Caco-2 (cell line): ENCODE results near the gene COLEC11. TPM values are rescaled to one million over a fixed set of nuclear protein-coding genes. Genes with fewer than 3 reads are reported as not detected.

Experiments
- BruUV-seq: library from RNA; stranded (reverse); fragments of 400-500 nt; replicated peaks from 2 replicates; lab custom pipeline; 2021; lab: Mats Ljungman, UMichigan
- CTCF ChIA-PET: fragments of 300-600 bp; sonication (Branson Sonifier 250); formaldehyde crosslinking; loops from one replicate; lab custom pipeline; 2022; ENCODE audit warnings: antibody characterized with exemption; lab: Charles Lee
- POLR2A ChIA-PET: fragments of 300-600 bp; sonication (Branson Sonifier 250); formaldehyde crosslinking; loops from one replicate; lab custom pipeline; 2022; ENCODE audit warnings: antibody characterized with exemption; lab: Charles Lee
- DNase-seq, 2 experiments: peaks; one replicate each; pipeline versions ENCODE4 v3.0.0 to v3.0.0-alpha.2; 2020 to 2022
- H3K27me3 ChIP-seq: replicated peaks from 2 replicates; pipeline ENCODE4 v1.6.0; 2011; ENCODE audit warnings: low read length; ENCODE audit not compliant: control insufficient read depth, insufficient read depth
- H3K36me3 ChIP-seq: 2 replicates; pipeline ENCODE4 v1.5.1; 2011; ENCODE audit warnings: low read length; ENCODE audit not compliant: control insufficient read depth, insufficient read depth
- H3K4me1 ChIP-seq: fragments of 250-450 bp; sonication (Bioruptor Pico); 2 replicates; pipeline ENCODE4 v1.5.1; 2020; ENCODE audit warnings: mild to moderate bottlenecking
- H3K4me3 ChIP-seq: 2 replicates; pipeline ENCODE4 v1.5.1; 2011; ENCODE audit warnings: low read depth, mild to moderate bottlenecking, control low read depth, low read length
- H3K9me3 ChIP-seq: fragments of 250-450 bp; sonication (Bioruptor Pico); 2 replicates; pipeline ENCODE4 v1.5.1; 2020; ENCODE audit warnings: mild to moderate bottlenecking, moderate library complexity
- H3K27ac Mint-ChIP-seq: one replicate; pipeline ENCODE4 v1.8.0; 2022; ENCODE audit warnings: mixed read lengths; ENCODE audit not compliant: unreplicated experiment
- H3K27me3 Mint-ChIP-seq: one replicate; pipeline ENCODE4 v1.8.0; 2022; ENCODE audit warnings: mixed read lengths; ENCODE audit not compliant: insufficient read depth, unreplicated experiment
- H3K36me3 Mint-ChIP-seq: one replicate; pipeline ENCODE4 v1.8.0; 2022; ENCODE audit warnings: mild to moderate bottlenecking, mixed read lengths; ENCODE audit not compliant: insufficient read depth, unreplicated experiment
- H3K4me1 Mint-ChIP-seq: one replicate; pipeline ENCODE4 v1.8.0; 2022; ENCODE audit warnings: low read depth, mixed read lengths; ENCODE audit not compliant: unreplicated experiment
- H3K4me3 Mint-ChIP-seq: one replicate; pipeline ENCODE4 v1.8.0; 2022; ENCODE audit warnings: mild to moderate bottlenecking, moderate library complexity, mixed read lengths; ENCODE audit not compliant: unreplicated experiment
- H3K9me3 Mint-ChIP-seq: one replicate; pipeline ENCODE4 v1.8.0; 2022; ENCODE audit warnings: mixed read lengths; ENCODE audit not compliant: unreplicated experiment
- CTCF ChIP-seq, 2 experiments: fragments of 200-600 bp in 1 of 2; IDR thresholded peaks; 1 replicate in 1 of 2; 2 replicates in 1 of 2; pipeline versions ENCODE4 v1.5.1 to v1.8.0; 2011 to 2022; ENCODE audit warnings: antibody characterized with exemption in 1 of 2, control low read depth in 1 of 2, inconsistent platforms in 1 of 2, low read depth in 1 of 2, low read length in 1 of 2, mild to moderate bottlenecking in 1 of 2, moderate library complexity in 1 of 2; ENCODE audit not compliant: insufficient read depth in 1 of 2, severe bottlenecking in 1 of 2, unreplicated experiment in 1 of 2
- intact Hi-C: fragments of 100-400 bp; cut with micrococcal nuclease; formaldehyde crosslinking; loops from one replicate; pipeline ENCODE4 v1.10.0; 2022; ENCODE audit not compliant: unreplicated experiment
- total RNA-seq: library from RNA; stranded (reverse); gene quantifications from 2 replicates; pipeline ENCODE4 v1.2.3, GENCODE V29; 2022

Gene COLEC11
- total RNA-seq, 1 experiment from 2014 or later = not detected

DNA sequence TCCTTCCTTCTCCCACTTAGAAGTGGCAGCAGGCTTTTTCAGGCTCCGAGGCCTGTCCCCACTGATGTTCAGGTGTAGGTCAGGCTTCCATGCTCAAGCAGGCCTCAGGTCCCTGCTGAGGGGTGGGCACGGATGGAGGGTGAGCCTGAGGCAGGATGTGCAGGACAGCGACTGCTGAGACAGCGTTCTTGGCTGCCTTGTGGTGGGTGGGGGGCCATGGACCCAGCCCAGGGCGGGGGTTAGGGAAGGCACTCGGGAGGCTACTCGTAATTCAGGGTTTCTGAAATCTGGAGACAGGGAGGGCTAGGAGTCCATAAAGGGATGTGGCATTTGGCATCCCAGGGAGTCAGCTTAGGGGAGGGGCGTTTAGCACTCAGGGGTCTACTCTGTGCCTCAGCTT lies 30.3 kb downstream of the COLEC11 start:
- ChIA-PET CTCF (no interaction called here), POLR2A (no interaction called here)
- Mint-ChIP-seq H3K36me3 (no peaks in the 10 kb centered on the region), H3K27ac (no peak overlapping the region), H3K27me3 (peaks cover 2% of the 10 kb centered on the region), H3K4me3 (no peak overlapping the region), H3K9me3 (peaks cover 17% of the 10 kb centered on the region), H3K4me1 (peaks cover 14% of the 10 kb centered on the region)
- Histone ChIP-seq H3K9me3 (0 out of 2 replicates have a peak, but pooled peaks cover 4% of the 10 kb centered on the region), H3K4me3 (no peak overlapping the region), H3K27me3 (no peaks in the 10 kb centered on the region; the same call in 1 of the 2 replicates), H3K36me3 (no peaks in the 10 kb centered on the region), H3K4me1 (no peaks in the 10 kb centered on the region)
- intact Hi-C loops = no loop called here
- DNase-seq = peak in 1 of 2 experiments; percentile 18
- BruUV-seq = no TSS peak
- TF ChIP-seq CTCF (IDR thresholded peaks at IDR 0.05; ENCODE audit: insufficient read depth in 1 of 2, low read depth in 1 of 2, low read length in 1 of 2, severe bottlenecking in 1 of 2, unreplicated experiment in 1 of 2) = no peak

GRCh38 chr2:3626118-3626811 lies 31.4 kb downstream of the COLEC11 start:
- H3K9me3 Mint-ChIP-seq = peaks cover 7% of the 10 kb centered on the region
- intact Hi-C loops = no loop called here
- H3K4me3 ChIP-seq = no peak overlapping the region
- POLR2A ChIA-PET = no interaction called here
- no peaks in the 10 kb centered on the region; the same call in 1 of the 2 replicates for H3K27me3 ChIP-seq
- no peaks in the 10 kb centered on the region for H3K4me1 ChIP-seq
- H3K36me3 Mint-ChIP-seq = no peaks in the 10 kb centered on the region
- H3K4me1 Mint-ChIP-seq = peaks cover 3% of the 10 kb centered on the region
- H3K4me3 Mint-ChIP-seq = no peak overlapping the region
- CTCF ChIA-PET = no interaction called here
- H3K36me3 ChIP-seq = no peaks in the 10 kb centered on the region
- no peak for TF ChIP-seq CTCF (IDR thresholded peaks at IDR 0.05; ENCODE audit: insufficient read depth in 1 of 2, low read depth in 1 of 2, low read length in 1 of 2, severe bottlenecking in 1 of 2, unreplicated experiment in 1 of 2)
- peak in 1 of 2 experiments; percentile 5 for DNase-seq
- no peak overlapping the region for H3K27ac Mint-ChIP-seq
- peaks cover 2% of the 10 kb centered on the region for H3K27me3 Mint-ChIP-seq
- H3K9me3 ChIP-seq = no peaks in the 10 kb centered on the region
- no TSS peak for BruUV-seq

- ChIA-PET CTCF (no interaction called here), POLR2A (no interaction called here)
Measured at GRCh38 chr2:3626812-3627499, 32.0 kb downstream of the COLEC11 start.

More at GRCh38 chr2:3626812-3627499, 32.0 kb downstream of the COLEC11 start:
- Mint-ChIP-seq H3K27me3 (peaks cover 2% of the 10 kb centered on the region), H3K9me3 (peaks cover 7% of the 10 kb centered on the region), H3K36me3 (no peaks in the 10 kb centered on the region), H3K4me3 (no peak overlapping the region), H3K4me1 (no peaks in the 10 kb centered on the region), H3K27ac (no peak overlapping the region)
- H3K4me1 ChIP-seq = no peaks in the 10 kb centered on the region
- H3K9me3 ChIP-seq = no peaks in the 10 kb centered on the region
- no TSS peak for BruUV-seq
- peak in 1 of 2 experiments; percentile 19 for DNase-seq
- H3K4me3 ChIP-seq = no peak overlapping the region
- intact Hi-C loops = no loop called here
- no peak for TF ChIP-seq CTCF (IDR thresholded peaks at IDR 0.05; ENCODE audit: insufficient read depth in 1 of 2, low read depth in 1 of 2, low read length in 1 of 2, severe bottlenecking in 1 of 2, unreplicated experiment in 1 of 2)
- no peaks in the 10 kb centered on the region for H3K36me3 ChIP-seq
- H3K27me3 ChIP-seq = no peaks in the 10 kb centered on the region; the same call in 1 of the 2 replicates
